GM19023 (cell line): Measurements from ENCODE around the gene CAMSAP1.

Experiments
- ATAC-seq: cut with Tn5 transposase; IDR thresholded peaks from one replicate; pipeline ENCODE4 v1.9.1; 2021; ENCODE audit warnings: mild to moderate bottlenecking, moderate library complexity; ENCODE audit not compliant: unreplicated experiment

The CAMSAP1 gene

GRCh38 chr9:135815413-135815812 is 91.9 kb downstream of the CAMSAP1 start:
- no peak for ATAC-seq

GRCh38 chr9:135814421-135815095 is 92.8 kb downstream of the CAMSAP1 start:
- no peak for ATAC-seq

- no peak for ATAC-seq
These were observed 93.6 kb downstream of the CAMSAP1 start for GRCh38 chr9:135813671-135814290.

- ATAC-seq, result no peak
These were observed 94.4 kb downstream of the CAMSAP1 start for GRCh38 chr9:135812961-135813360.

GRCh38 chr9:135811801-135812200 is 95.5 kb downstream of the CAMSAP1 start:
- ATAC-seq, result no peak

- no peak for ATAC-seq
These were observed 96.4 kb downstream of the CAMSAP1 start for GRCh38 chr9:135810806-135811575.

GRCh38 chr9:135809166-135809565 is 98.2 kb downstream of the CAMSAP1 start:
- no peak for ATAC-seq

- no peak for ATAC-seq
These were observed 101.8 kb downstream of the CAMSAP1 start for GRCh38 chr9:135805422-135806022.

GRCh38 chr9:135804581-135805421 is 102.5 kb downstream of the CAMSAP1 start:
- ATAC-seq, result no peak

- no peak for ATAC-seq
These were observed 103.9 kb downstream of the CAMSAP1 start for GRCh38 chr9:135803441-135803840.

GRCh38 chr9:135802876-135803419 is 104.4 kb downstream of the CAMSAP1 start:
- ATAC-seq, result no peak

- ATAC-seq, result no peak
These were observed 106.3 kb downstream of the CAMSAP1 start for GRCh38 chr9:135801070-135801469.

- ATAC-seq, result no peak
These were observed 108.1 kb downstream of the CAMSAP1 start for GRCh38 chr9:135799261-135799660.

- ATAC-seq, result no peak
These were observed 109.1 kb downstream of the CAMSAP1 start for GRCh38 chr9:135798263-135798585.

- ATAC-seq, result no peak
These were observed 109.7 kb downstream of the CAMSAP1 start for GRCh38 chr9:135797507-135798262.

- no peak for ATAC-seq
These were observed 110.4 kb downstream of the CAMSAP1 start for GRCh38 chr9:135796784-135797485.

- ATAC-seq, result no peak
These were observed 112.0 kb downstream of the CAMSAP1 start for GRCh38 chr9:135795391-135795790.

- no peak for ATAC-seq
These were observed 112.9 kb downstream of the CAMSAP1 start for GRCh38 chr9:135794361-135794885.

GRCh38 chr9:135794057-135794335 is 113.3 kb downstream of the CAMSAP1 start:
- ATAC-seq, result no peak
